Esophagus muscularis mucosa (tissue), 4 donors: ENCODE data around the gene SNAPC2.

Source experiments
- CTCF ChIP-seq, 3 experiments: fragments of 200-600 bp in 2 of 3; fragments of 450-650 bp in 1 of 3; sonication (generic) in 2 of 3; IDR thresholded peaks; one replicate each; pipeline ENCODE4 v1.5.1; 2017 to 2019; ENCODE audit warnings: antibody characterized with exemption in 3 of 3, mild to moderate bottlenecking in 2 of 3, moderate library complexity in 1 of 3
- EP300 ChIP-seq: sonication (generic); formaldehyde crosslinking; IDR thresholded peaks from one replicate; pipeline ENCODE4 v1.6.1; 2017; ENCODE audit warnings: antibody characterized with exemption
- POLR2AphosphoS5 ChIP-seq, 2 donors: sonication (generic); formaldehyde crosslinking; IDR thresholded peaks; one replicate each; pipeline ENCODE4 v1.6.1; 2017; ENCODE audit warnings: antibody characterized with exemption in 2 of 2

DNA sequence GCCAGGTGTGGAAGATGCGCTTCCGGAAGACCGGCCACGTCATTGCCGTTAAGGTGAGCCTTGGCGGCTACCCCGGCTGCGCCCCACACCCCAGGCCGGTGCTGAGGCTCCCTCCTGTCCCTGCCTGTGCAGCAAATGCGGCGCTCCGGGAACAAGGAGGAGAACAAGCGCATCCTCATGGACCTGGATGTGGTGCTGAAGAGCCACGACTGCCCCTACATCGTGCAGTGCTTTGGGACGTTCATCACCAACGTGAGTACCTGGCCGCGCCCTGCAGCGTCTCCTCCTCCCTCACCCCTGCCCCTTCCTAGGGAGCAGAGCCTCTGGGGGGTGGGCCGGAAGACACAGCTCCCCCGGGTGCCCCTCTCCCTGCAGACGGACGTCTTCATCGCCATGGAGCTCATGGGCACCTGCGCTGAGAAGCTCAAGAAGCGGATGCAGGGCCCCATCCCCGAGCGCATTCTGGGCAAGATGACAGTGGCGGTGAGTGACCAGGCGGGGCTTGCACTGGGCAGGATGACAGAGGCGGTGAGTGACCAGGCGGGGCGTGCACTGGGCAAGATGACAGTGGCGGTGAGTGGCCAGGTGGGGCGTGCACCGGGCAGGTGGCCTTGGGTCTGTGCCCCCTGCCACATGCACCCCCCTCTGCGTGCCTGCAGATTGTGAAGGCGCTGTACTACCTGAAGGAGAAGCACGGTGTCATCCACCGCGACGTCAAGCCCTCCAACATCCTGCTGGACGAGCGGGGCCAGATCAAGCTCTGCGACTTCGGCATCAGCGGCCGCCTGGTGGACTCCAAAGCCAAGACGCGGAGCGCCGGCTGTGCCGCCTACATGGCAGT lies 9.6 kb upstream of the SNAPC2 start:
- TF ChIP-seq CTCF (IDR thresholded peaks at IDR 0.05) (no peak), EP300 (no peak), POLR2AphosphoS5 (IDR thresholded peaks at IDR 0.05) (no peak)
